Right kidney (tissue), 1 donor: ENCODE results near the gene CLTRN.

Experiments used
- DNase-seq: peaks from one replicate; pipeline ENCODE4 v3.0.0-alpha.2; 2016

The CLTRN gene

GRCh38 chrX:15579778-15580747 is 84.5 kb downstream of the CLTRN start:
- no peak for DNase-seq
